ENCODE results near the gene OSTN. TPM values are rescaled to one million over a fixed set of nuclear protein-coding genes. Genes with fewer than 3 reads are reported as not detected.

The OSTN gene
- total RNA-seq, 1 donor from 2014 or later, result not detected

DNA sequence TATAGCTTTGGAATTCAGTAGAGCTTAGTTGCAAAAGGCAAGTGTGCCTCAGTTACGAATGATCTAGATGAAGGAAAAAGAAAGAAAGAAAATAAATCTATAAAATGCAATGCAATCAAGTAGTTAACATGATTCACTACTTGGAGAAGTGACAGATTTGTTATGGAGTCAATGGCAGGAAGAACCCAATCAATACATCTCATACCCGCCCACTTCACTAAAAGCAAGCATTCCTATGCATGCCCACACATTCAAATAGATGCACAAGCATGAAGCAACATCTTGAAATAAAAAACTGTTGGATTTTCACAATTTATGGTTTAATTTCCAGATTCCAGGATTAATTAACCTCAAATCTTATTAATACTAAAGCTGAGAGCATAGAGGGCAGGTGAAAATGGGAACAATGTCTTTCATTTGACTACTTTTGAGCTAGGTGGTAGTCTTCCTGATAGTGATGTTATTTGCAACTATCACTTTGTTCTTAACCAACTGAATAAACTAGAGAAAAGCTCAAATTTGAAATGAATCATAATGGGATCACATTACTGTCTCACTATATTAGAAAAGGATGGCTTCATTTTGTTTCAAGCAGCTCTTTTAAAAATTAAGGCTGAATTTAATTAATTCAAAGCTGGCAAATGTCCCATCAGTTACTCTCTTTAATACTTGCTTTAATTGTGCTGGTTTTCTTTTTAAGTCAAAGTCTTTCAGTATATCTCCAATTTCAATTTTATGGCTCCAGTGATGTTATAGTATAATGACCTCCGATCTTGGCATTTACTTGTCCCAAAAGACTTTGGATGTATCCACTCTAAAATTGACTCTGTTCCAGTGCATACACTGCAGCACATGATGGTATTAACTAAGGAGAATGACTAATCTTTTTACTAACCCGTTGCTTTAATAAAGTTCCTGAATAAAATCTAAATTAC is 83.5 kb downstream of the OSTN start:
- Mint-ChIP-seq H3K9me3 (no peaks in the 10 kb centered on the region), H3K27me3 (ENCODE audit: low read depth) (no peaks in the 10 kb centered on the region), H3K27ac (no peak overlapping the region), H3K4me1 (ENCODE audit: low read depth) (no peaks in the 10 kb centered on the region), H3K4me3 (ENCODE audit: low read depth) (no peak overlapping the region), H3K36me3 (ENCODE audit: low read depth) (no peaks in the 10 kb centered on the region)
- intact Hi-C loops (cut with micrococcal nuclease), result no loop called here
- DNase-seq (ENCODE audit: low spot score), result no peak

DNA sequence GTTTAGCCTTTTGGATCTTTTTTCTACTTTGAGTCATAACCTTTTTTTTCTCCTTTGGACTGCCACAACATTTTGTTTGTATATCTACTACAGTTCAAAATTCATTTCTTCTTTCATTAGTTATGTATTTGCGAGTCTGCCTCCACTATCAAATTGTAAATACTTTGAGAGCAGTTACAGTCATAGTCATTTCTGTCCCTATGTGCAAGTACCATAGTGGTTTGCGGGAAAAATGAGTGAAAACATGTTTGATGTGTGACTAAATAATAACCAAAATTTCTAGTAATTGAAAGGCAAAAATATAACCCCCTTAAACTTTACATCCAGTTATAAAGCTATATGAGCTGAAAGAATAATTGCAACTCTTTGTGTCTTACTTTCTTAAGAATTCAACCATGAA is 84.4 kb downstream of the OSTN start:
- no peak for DNase-seq (ENCODE audit: low spot score)
- no peaks in the 10 kb centered on the region for H3K36me3 Mint-ChIP-seq (ENCODE audit: low read depth)
- intact Hi-C loops (cut with micrococcal nuclease), result no loop called here
- no peaks in the 10 kb centered on the region for H3K4me1 Mint-ChIP-seq (ENCODE audit: low read depth)
- no peaks in the 10 kb centered on the region for H3K9me3 Mint-ChIP-seq
- no peaks in the 10 kb centered on the region for H3K27me3 Mint-ChIP-seq (ENCODE audit: low read depth)
- no peak overlapping the region for H3K27ac Mint-ChIP-seq
- no peak overlapping the region for H3K4me3 Mint-ChIP-seq (ENCODE audit: low read depth)

DNA sequence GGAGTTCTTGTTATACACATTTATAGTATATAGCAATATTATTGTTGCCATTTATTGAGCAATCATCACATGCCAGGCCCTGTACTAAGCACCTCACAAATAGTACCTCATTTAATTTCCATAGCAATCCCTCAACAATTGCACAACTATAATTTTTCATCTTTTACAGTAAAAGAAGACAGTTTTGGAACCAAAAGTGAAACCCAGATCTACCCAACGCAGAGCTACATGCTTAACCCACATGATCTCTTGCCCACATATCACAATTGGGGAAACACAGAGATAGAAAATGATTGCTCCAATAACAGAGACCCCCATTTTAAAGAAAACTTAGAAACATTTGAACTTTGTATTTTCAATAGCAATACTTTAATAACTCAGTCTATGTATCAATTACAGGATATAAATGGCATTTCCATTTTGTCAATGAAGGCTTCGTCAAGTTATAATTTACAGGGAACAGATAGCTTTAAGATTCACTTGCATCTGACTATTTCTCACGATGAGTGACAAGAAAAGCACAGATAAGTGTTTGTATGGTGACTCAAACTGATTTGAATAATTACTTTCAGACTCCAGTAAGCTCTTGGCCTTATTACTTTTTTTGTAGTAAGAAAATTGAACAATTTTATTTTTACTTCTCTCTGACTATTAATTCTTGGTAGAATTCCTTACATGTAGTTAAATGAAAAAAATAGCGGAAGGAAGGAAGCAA is 91.4 kb downstream of the OSTN start:
- no peaks in the 10 kb centered on the region for H3K36me3 Mint-ChIP-seq (ENCODE audit: low read depth)
- no peak for DNase-seq (ENCODE audit: low spot score)
- no peak overlapping the region for H3K27ac Mint-ChIP-seq
- H3K27me3 Mint-ChIP-seq (ENCODE audit: low read depth), result no peaks in the 10 kb centered on the region
- intact Hi-C loops (cut with micrococcal nuclease), result no loop called here
- no peaks in the 10 kb centered on the region for H3K9me3 Mint-ChIP-seq
- no peak overlapping the region for H3K4me3 Mint-ChIP-seq (ENCODE audit: low read depth)
- H3K4me1 Mint-ChIP-seq (ENCODE audit: low read depth), result peaks cover 5% of the 10 kb centered on the region

DNA sequence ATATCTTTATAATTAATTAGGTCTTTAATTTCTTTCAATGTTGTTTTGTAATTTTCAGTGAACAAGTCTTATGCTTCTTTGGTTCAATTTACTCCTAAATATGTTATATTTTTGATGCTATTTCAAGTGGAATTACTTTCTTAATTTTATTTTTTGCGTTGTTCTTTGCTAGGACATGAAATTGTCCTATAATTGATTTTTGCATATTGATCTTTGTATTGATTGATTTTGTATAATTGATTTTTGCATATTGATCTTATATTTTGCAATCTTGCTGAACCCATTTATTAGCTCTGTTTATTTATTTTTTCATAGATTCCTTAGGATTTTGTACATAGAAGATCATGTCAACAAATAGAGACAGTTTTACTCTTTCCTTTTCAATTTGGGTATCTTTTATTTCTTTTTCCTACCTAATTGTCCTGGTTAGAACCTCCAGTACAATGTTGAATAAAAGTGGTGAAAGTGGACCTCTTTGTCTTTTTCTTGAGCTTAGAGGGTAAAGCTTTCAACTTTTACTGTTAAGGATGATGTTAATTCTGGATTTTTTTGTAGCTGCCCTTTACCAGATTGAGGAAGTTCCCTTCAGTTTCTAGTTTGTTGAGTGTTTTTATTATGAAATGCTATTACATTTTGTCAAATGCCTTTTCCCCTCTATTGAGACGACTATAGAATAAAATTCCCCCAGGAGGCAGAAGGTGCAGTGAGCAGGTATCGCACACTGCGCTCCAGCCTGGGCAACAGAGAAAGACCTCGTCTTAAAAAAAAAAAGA is 93.4 kb downstream of the OSTN start:
- H3K27me3 Mint-ChIP-seq (ENCODE audit: low read depth), result no peaks in the 10 kb centered on the region
- intact Hi-C loops (cut with micrococcal nuclease), result no loop called here
- no peak for DNase-seq (ENCODE audit: low spot score)
- no peaks in the 10 kb centered on the region for H3K9me3 Mint-ChIP-seq
- no peaks in the 10 kb centered on the region for H3K36me3 Mint-ChIP-seq (ENCODE audit: low read depth)
- no peak overlapping the region for H3K4me3 Mint-ChIP-seq (ENCODE audit: low read depth)
- H3K27ac Mint-ChIP-seq, result no peak overlapping the region
- H3K4me1 Mint-ChIP-seq (ENCODE audit: low read depth), result peaks cover 5% of the 10 kb centered on the region

DNA sequence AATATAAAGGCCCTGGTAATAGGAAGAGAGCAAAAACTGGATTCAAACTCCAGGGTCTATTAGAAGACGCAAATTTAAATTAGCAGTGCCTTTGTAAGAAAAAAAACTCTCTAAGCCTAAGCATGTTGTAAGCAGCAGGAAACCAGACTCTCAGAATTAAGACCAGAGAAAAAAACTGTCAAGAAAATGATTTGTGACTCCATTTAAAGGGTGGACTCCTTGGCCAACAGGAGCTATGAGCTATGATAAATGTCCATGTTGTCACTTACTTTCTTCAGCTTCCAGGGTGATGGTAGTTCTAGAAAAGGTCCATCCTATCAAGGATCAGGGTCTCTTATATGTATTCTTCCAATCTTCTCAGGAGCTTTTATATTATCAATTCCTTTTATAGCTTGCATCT is 95.2 kb downstream of the OSTN start:
- H3K4me3 Mint-ChIP-seq (ENCODE audit: low read depth), result no peak overlapping the region
- H3K27me3 Mint-ChIP-seq (ENCODE audit: low read depth), result no peaks in the 10 kb centered on the region
- no peak overlapping the region for H3K27ac Mint-ChIP-seq
- peaks cover 5% of the 10 kb centered on the region for H3K4me1 Mint-ChIP-seq (ENCODE audit: low read depth)
- H3K36me3 Mint-ChIP-seq (ENCODE audit: low read depth), result no peaks in the 10 kb centered on the region
- no peak for DNase-seq (ENCODE audit: low spot score)
- intact Hi-C loops (cut with micrococcal nuclease), result no loop called here
- no peaks in the 10 kb centered on the region for H3K9me3 Mint-ChIP-seq

DNA sequence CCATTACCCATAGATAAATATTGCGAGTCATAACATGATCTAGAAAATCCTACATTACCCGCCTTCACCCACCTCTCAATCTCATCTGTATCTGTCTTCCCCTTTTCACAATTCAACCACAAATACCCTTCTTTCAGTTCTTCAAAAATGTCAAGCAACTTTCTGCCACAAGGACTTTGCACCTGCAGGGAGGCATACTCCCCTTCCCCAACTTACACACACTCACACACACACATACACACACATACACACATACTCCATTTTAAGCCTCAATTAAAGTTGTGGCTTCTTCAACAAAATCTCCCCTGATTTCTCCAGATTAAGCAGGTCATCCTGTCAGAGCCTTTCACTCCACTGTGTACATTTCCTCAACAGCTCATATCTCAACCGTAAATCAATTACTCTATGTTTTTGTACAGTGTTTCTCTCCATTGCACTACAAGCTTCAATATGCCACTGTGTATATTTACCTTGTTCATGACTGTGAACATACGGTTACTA is 97.0 kb downstream of the OSTN start:
- Mint-ChIP-seq H3K4me1 (ENCODE audit: low read depth) (no peaks in the 10 kb centered on the region), H3K27ac (no peak overlapping the region), H3K9me3 (no peaks in the 10 kb centered on the region), H3K4me3 (ENCODE audit: low read depth) (no peak overlapping the region), H3K27me3 (ENCODE audit: low read depth) (no peaks in the 10 kb centered on the region), H3K36me3 (ENCODE audit: low read depth) (no peaks in the 10 kb centered on the region)
- intact Hi-C loops (cut with micrococcal nuclease), result no loop called here
- DNase-seq (ENCODE audit: low spot score), result no peak

DNA sequence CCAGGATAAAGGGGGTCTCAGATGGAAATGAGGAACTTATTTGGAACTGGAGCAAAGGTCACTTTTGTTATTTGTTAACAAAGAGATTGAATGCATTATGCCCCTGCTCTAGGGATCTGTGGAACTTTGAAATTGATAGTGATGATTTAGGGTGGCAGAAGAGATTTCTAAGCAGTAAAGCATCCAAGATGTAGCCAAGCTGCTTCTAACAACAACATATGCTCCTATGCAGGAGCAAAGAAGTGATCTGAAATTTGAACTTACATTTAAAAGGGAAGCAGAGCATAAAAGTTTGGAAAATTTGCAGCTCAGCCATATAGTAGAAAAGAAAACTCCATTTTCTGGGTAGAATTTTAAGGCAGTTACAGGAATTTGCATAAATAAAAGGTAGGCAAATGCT is 99.8 kb downstream of the OSTN start:
- no peaks in the 10 kb centered on the region for H3K36me3 Mint-ChIP-seq (ENCODE audit: low read depth)
- no peak overlapping the region for H3K27ac Mint-ChIP-seq
- H3K4me1 Mint-ChIP-seq (ENCODE audit: low read depth), result no peaks in the 10 kb centered on the region
- H3K9me3 Mint-ChIP-seq, result no peaks in the 10 kb centered on the region
- H3K4me3 Mint-ChIP-seq (ENCODE audit: low read depth), result no peak overlapping the region
- no peaks in the 10 kb centered on the region for H3K27me3 Mint-ChIP-seq (ENCODE audit: low read depth)
- no peak for DNase-seq (ENCODE audit: low spot score)
- intact Hi-C loops (cut with micrococcal nuclease), result no loop called here

DNA sequence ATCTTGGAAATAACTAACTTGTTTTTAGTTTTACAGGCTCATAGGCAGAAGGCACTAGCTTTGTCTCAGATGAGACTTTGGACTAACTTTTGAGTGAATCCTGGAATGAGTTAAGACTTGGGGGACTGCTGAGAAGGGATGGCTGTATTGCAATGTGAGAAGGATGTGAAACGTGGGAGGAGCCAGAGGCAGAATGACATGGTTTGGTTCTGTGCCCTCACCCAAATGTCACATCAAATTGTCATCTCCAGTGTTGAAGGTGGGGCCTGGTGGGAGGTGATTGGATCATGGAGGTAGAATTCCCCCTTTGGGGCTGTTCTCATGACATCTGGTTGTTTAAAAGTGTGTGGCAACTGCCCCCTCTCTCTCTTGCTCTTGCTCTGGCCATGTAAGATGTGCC is 101.4 kb downstream of the OSTN start:
- no peaks in the 10 kb centered on the region for H3K36me3 Mint-ChIP-seq (ENCODE audit: low read depth)
- H3K9me3 Mint-ChIP-seq, result no peaks in the 10 kb centered on the region
- H3K27ac Mint-ChIP-seq, result no peak overlapping the region
- H3K4me1 Mint-ChIP-seq (ENCODE audit: low read depth), result no peaks in the 10 kb centered on the region
- no peak overlapping the region for H3K4me3 Mint-ChIP-seq (ENCODE audit: low read depth)
- DNase-seq (ENCODE audit: low spot score), result no peak
- H3K27me3 Mint-ChIP-seq (ENCODE audit: low read depth), result no peaks in the 10 kb centered on the region
- intact Hi-C loops (cut with micrococcal nuclease), result no loop called here

DNA sequence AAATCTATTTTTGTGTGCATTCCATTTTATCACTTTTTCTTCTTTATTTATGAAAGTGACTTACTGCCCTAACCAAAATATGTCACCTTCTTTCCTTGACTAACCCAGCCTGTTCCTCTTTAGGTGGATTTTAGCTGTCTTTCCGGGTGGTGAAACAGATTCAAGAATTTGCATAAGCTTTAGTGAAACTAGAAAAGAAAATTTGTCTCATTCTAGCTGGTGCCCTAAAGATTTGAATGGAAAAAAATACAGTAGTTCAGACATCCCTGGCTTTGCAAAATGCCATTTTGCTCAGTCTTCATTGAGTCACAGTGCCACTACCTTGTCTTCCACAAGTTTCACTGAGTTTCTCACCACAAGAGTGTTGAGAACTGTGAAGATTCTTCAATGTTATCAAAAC is 102.0 kb downstream of the OSTN start:
- intact Hi-C loops (cut with micrococcal nuclease), result no loop called here
- no peak for DNase-seq (ENCODE audit: low spot score)
- Mint-ChIP-seq H3K4me1 (ENCODE audit: low read depth) (no peaks in the 10 kb centered on the region), H3K27ac (no peak overlapping the region), H3K27me3 (ENCODE audit: low read depth) (no peaks in the 10 kb centered on the region), H3K36me3 (ENCODE audit: low read depth) (no peaks in the 10 kb centered on the region), H3K4me3 (ENCODE audit: low read depth) (no peak overlapping the region), H3K9me3 (no peaks in the 10 kb centered on the region)

DNA sequence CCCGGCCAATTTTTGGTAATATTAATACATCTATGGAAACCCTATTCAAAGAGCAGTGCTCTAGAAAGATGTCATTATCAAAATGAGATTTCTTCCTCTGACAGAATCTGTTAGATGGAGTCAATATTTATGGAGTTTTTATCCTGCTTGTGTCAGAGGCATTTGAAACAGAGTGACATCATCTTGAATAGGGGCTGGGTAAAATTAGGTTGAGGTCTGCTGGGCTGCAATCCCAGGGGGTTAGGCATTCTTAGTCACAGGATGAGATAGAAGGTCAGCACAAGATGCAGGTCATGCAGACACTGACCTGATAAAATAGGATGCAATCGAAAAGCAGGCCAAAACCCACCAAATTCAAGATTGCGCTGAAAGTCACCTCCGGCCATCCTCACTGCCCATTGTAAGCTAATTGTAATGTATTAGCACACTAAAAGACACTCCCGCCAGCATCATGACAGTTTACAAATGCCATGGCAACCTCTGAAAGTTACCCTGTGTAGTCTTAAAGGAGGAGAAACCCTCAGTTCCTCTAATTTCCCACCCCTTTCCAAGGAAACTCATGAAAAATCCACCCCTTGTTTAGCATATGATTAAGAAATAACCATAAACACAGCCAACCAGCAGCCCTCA is 102.9 kb downstream of the OSTN start:
- Mint-ChIP-seq H3K36me3 (ENCODE audit: low read depth) (no peaks in the 10 kb centered on the region), H3K4me3 (ENCODE audit: low read depth) (no peak overlapping the region), H3K9me3 (no peaks in the 10 kb centered on the region), H3K27ac (no peak overlapping the region), H3K4me1 (ENCODE audit: low read depth) (no peaks in the 10 kb centered on the region), H3K27me3 (ENCODE audit: low read depth) (no peaks in the 10 kb centered on the region)
- DNase-seq (ENCODE audit: low spot score), result no peak
- intact Hi-C loops (cut with micrococcal nuclease), result no loop called here

DNA sequence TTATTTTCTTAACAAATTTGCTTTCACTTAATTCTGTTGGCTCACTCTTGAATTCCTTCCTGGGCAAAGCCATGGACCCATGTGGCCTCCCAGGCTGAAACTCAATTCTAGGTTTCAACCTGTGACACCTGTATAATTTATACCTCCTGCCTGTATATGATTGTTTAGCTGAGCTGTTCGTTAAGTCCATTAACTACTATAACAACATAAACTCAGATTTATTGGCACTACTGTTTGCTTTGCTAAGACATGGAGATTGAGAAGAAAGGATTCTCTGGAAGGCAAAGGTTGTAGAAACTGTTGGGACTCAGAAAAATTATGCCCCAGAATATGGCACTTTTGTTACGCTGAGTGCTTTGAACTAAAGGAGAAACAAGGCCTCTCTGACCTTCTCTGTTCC is 103.4 kb downstream of the OSTN start:
- H3K4me1 Mint-ChIP-seq (ENCODE audit: low read depth), result no peaks in the 10 kb centered on the region
- no peak for DNase-seq (ENCODE audit: low spot score)

DNA sequence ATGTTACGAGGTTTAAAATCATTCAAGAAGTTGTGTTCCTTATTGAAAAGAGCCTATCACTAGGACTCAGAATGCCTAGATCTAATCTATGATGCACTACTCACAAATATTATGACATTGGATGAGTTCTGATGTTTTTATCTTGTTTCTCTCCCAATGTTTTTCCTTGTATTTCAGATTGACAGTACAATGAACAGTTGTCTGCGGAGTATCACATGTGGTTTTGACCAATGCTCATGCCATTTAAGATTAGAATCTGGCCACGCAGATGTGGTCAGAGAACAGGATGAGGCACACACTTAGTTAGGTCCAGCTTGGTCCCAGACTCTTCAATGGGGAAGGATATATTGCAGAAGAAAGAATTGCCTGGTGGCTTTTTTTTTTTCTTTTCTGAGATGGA is 104.6 kb downstream of the OSTN start:
- H3K4me3 Mint-ChIP-seq (ENCODE audit: low read depth), result no peak overlapping the region
- no peaks in the 10 kb centered on the region for H3K4me1 Mint-ChIP-seq (ENCODE audit: low read depth)
- no peaks in the 10 kb centered on the region for H3K9me3 Mint-ChIP-seq
- H3K27me3 Mint-ChIP-seq (ENCODE audit: low read depth), result no peaks in the 10 kb centered on the region
- no peak overlapping the region for H3K27ac Mint-ChIP-seq
- H3K36me3 Mint-ChIP-seq (ENCODE audit: low read depth), result no peaks in the 10 kb centered on the region
- DNase-seq (ENCODE audit: low spot score), result no peak
- intact Hi-C loops (cut with micrococcal nuclease), result no loop called here

More for the DNA sequence above, 103.4 kb downstream of the OSTN start:
- Mint-ChIP-seq H3K27me3 (ENCODE audit: low read depth) (no peaks in the 10 kb centered on the region), H3K36me3 (ENCODE audit: low read depth) (no peaks in the 10 kb centered on the region), H3K27ac (no peak overlapping the region), H3K9me3 (no peaks in the 10 kb centered on the region), H3K4me3 (ENCODE audit: low read depth) (no peak overlapping the region)
- intact Hi-C loops (cut with micrococcal nuclease), result no loop called here

All from activated T-helper 2 cell treated with anti-CD3 and anti-CD28 coated beads, Interferon-gamma antibody, Interleukin-2, Interleukin-4, amounts not matched to agents 10 μg/mL and 5 μg/mL and 100 μg/mL, durations not matched to agents 14 hours and 24 hours and 36 hours (primary cell).